BLaER1 (cell line): Measurements from ENCODE around the gene ACACA.

Experiments
- H3K27ac ChIP-seq: shearing (Covaris generic); formaldehyde crosslinking; 2 replicates; pipeline ENCODE4 v1.8.1; 2022
- H3K27me3 ChIP-seq: shearing (Covaris generic); formaldehyde crosslinking; 2 replicates; pipeline ENCODE4 v1.8.1; 2022
- H3K36me3 ChIP-seq: shearing (Covaris generic); formaldehyde crosslinking; 2 replicates; pipeline ENCODE4 v1.8.1; 2022
- H3K4me1 ChIP-seq: shearing (Covaris generic); formaldehyde crosslinking; 2 replicates; pipeline ENCODE4 v1.8.1; 2022
- H3K4me2 ChIP-seq: shearing (Covaris generic); formaldehyde crosslinking; 2 replicates; pipeline ENCODE4 v1.8.1; 2022
- H3K4me3 ChIP-seq: shearing (Covaris generic); formaldehyde crosslinking; 2 replicates; pipeline ENCODE4 v1.8.1; 2022
- H3K9ac ChIP-seq: shearing (Covaris generic); formaldehyde crosslinking; 2 replicates; pipeline ENCODE4 v1.8.1; 2022
- H3K9me3 ChIP-seq: shearing (Covaris generic); formaldehyde crosslinking; 2 replicates; pipeline ENCODE4 v1.8.1; 2022
- H4K20me1 ChIP-seq: shearing (Covaris generic); formaldehyde crosslinking; 2 replicates; pipeline ENCODE4 v1.8.1; 2022
- Cebpa-rat ChIP-seq: shearing (Covaris generic); IDR thresholded peaks from 2 replicates; pipeline ENCODE4 v1.8.1; 2022

Gene ACACA

GRCh38 chr17:37214416-37214815 lies 192.2 kb downstream of the ACACA start:
- Histone ChIP-seq H4K20me1 (no peaks in the 10 kb centered on the region), H3K36me3 (peaks cover 67% of the 10 kb centered on the region), H3K4me3 (no peak overlapping the region), H3K27ac (no peak overlapping the region), H3K4me2 (no peak overlapping the region), H3K9ac (no peak overlapping the region), H3K4me1 (peaks cover 21% of the 10 kb centered on the region), H3K27me3 (no peaks in the 10 kb centered on the region), H3K9me3 (no peaks in the 10 kb centered on the region)
- TF ChIP-seq Cebpa-rat: no peak

DNA sequence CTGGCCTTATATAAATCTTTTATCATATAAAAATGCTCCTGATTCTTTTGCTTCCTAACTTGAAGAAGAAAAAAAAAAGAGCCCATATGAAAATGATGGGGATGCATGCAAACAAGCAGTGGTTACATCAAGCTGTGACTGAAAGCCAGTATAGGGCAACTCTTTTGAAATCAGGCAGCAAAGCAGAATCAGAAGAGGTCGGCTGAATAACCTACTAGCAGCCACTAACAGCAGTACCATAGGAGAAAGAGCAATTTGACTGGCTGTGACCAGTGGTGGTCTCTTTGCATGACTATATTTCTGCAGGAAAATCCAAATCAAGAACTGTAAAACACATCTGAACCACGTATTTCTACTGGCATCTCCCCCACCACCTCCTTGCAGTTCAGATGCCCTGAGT lies 192.7 kb downstream of the ACACA start:
- Histone ChIP-seq H3K9me3 (no peaks in the 10 kb centered on the region), H3K27ac (no peak overlapping the region), H3K27me3 (no peaks in the 10 kb centered on the region), H3K4me1 (peaks cover 24% of the 10 kb centered on the region), H3K4me2 (no peak overlapping the region), H3K4me3 (no peak overlapping the region), H3K9ac (no peak overlapping the region), H3K36me3 (peaks cover 62% of the 10 kb centered on the region), H4K20me1 (no peaks in the 10 kb centered on the region)
- TF ChIP-seq Cebpa-rat: no peak

DNA sequence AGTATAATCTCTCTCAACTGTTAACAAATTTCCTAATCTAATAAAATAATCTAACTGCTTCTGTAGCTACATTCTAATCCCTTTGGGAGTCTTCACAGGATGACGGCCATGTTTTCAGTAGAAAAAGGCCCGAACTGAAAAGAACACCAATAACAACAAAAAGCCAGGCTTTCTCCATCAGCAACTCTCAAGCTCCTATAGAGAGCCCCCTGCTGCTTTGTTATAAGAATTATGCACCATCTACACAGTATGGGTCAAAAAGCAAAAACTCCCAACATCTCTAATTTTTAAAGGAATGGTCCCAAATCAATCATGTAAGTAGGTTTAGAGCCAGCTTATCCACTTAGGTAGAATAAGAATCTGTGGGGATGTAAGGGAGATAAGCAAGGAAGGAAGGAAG lies 194.5 kb downstream of the ACACA start:
- H3K4me2 ChIP-seq: no peak overlapping the region
- no peaks in the 10 kb centered on the region for H3K9me3 ChIP-seq
- H3K27ac ChIP-seq: no peak overlapping the region
- no peak for TF ChIP-seq Cebpa-rat
- H3K27me3 ChIP-seq: no peaks in the 10 kb centered on the region
- H3K4me1 ChIP-seq: peaks cover 24% of the 10 kb centered on the region
- no peaks in the 10 kb centered on the region for H4K20me1 ChIP-seq
- H3K9ac ChIP-seq: no peak overlapping the region
- H3K4me3 ChIP-seq: no peak overlapping the region
- peaks cover 67% of the 10 kb centered on the region for H3K36me3 ChIP-seq

- Histone ChIP-seq H3K4me2 (no peak overlapping the region), H3K9me3 (no peaks in the 10 kb centered on the region), H3K27me3 (no peaks in the 10 kb centered on the region), H3K4me1 (peaks cover 24% of the 10 kb centered on the region), H3K4me3 (no peak overlapping the region), H3K27ac (no peak overlapping the region), H4K20me1 (no peaks in the 10 kb centered on the region), H3K9ac (no peak overlapping the region), H3K36me3 (peaks cover 70% of the 10 kb centered on the region)
- no peak for TF ChIP-seq Cebpa-rat
Observed at GRCh38 chr17:37211136-37211535, 195.5 kb downstream of the ACACA start.

DNA sequence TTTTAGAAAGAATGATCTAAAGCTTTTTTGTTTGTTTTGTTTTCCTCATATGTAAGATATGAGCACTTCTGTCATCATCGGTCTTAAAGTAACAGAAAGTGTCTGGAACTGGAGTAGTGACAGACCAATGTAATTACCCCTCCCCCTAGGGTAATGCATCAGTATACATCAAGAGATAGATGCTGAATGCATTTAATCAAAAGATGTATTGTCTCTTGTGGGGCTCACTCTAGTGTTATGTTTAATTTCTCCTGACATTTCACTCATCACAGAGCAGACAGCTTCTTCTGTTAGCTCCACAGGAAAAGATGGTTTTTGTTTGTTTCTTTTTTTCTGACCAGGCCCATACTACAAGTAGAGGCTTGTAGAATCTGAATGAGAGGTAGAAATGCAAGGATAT lies 199.5 kb downstream of the ACACA start:
- Histone ChIP-seq H3K9me3 (no peaks in the 10 kb centered on the region), H3K36me3 (peaks cover 75% of the 10 kb centered on the region), H3K27ac (no peak overlapping the region), H3K4me2 (no peak overlapping the region), H4K20me1 (no peaks in the 10 kb centered on the region), H3K9ac (no peak overlapping the region), H3K27me3 (no peaks in the 10 kb centered on the region), H3K4me1 (peaks cover 24% of the 10 kb centered on the region), H3K4me3 (no peak overlapping the region)
- TF ChIP-seq Cebpa-rat: no peak

- H3K4me3 ChIP-seq: no peak overlapping the region
- H3K27ac ChIP-seq: no peak overlapping the region
- H4K20me1 ChIP-seq: no peaks in the 10 kb centered on the region
- no peaks in the 10 kb centered on the region for H3K9me3 ChIP-seq
- H3K4me1 ChIP-seq: peaks cover 20% of the 10 kb centered on the region
- peaks cover 73% of the 10 kb centered on the region for H3K36me3 ChIP-seq
- H3K27me3 ChIP-seq: no peaks in the 10 kb centered on the region
- H3K9ac ChIP-seq: no peak overlapping the region
- H3K4me2 ChIP-seq: no peak overlapping the region
- TF ChIP-seq Cebpa-rat: no peak
Observed at GRCh38 chr17:37206299-37206698, 200.3 kb downstream of the ACACA start.

DNA sequence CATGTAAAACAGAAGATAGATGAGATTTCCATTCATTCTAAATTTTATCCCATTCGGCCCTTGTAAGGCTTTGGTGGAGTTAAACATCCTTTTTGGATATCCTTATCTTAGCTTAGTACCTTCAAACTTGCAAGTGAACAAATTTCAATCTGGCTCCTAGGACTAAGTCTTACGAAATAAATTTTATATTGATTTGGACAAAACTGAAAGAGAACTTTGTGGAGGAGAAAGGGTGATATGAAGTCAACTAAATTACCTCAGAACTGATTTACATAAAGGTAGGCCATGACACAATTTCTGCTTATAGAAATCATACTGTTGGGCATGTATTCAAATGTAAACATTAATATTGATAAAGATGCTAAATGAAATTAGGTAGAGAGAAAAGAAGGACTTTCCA lies 206.1 kb downstream of the ACACA start:
- Histone ChIP-seq H3K9ac (no peak overlapping the region), H3K4me2 (no peak overlapping the region), H3K27me3 (no peaks in the 10 kb centered on the region), H3K9me3 (no peaks in the 10 kb centered on the region), H3K4me1 (no peaks in the 10 kb centered on the region), H4K20me1 (0 out of 2 replicates have a peak, but pooled peaks cover 7% of the 10 kb centered on the region), H3K4me3 (no peak overlapping the region), H3K27ac (no peak overlapping the region), H3K36me3 (peaks cover 66% of the 10 kb centered on the region)
- no peak for TF ChIP-seq Cebpa-rat

DNA sequence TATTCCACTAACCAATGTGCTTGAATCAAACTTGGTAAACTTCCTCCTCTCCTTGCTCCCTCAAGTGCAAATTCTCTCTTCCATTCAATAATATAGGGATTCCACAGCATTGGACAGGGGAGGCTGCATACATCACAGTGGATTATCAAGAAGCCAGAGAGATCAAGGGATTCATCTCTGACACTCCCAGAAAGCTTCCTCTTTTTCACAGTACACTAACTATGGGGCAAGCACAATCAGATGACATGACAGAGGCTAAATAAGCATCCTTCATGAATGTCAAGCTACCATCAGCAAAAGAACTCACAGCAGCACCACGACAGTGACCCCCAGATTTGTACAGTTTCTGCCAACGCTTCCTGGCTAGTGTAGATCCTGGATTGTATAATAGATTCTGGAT lies 209.3 kb downstream of the ACACA start:
- H3K27me3 ChIP-seq: no peaks in the 10 kb centered on the region
- 0 out of 2 replicates have a peak, but pooled peaks cover 7% of the 10 kb centered on the region for H4K20me1 ChIP-seq
- no peak overlapping the region for H3K27ac ChIP-seq
- H3K9me3 ChIP-seq: no peaks in the 10 kb centered on the region
- H3K4me3 ChIP-seq: no peak overlapping the region
- H3K4me2 ChIP-seq: no peak overlapping the region
- H3K36me3 ChIP-seq: peaks cover 58% of the 10 kb centered on the region
- no peak overlapping the region for H3K9ac ChIP-seq
- no peaks in the 10 kb centered on the region for H3K4me1 ChIP-seq
- TF ChIP-seq Cebpa-rat: no peak

GRCh38 chr17:37194208-37194607 lies 212.4 kb downstream of the ACACA start:
- no peak overlapping the region for H3K4me2 ChIP-seq
- H3K4me1 ChIP-seq: no peaks in the 10 kb centered on the region
- no peaks in the 10 kb centered on the region for H3K9me3 ChIP-seq
- H3K27ac ChIP-seq: no peak overlapping the region
- no peak overlapping the region for H3K4me3 ChIP-seq
- no peak for TF ChIP-seq Cebpa-rat
- H3K9ac ChIP-seq: no peak overlapping the region
- H3K27me3 ChIP-seq: no peaks in the 10 kb centered on the region
- H3K36me3 ChIP-seq: peaks cover 71% of the 10 kb centered on the region
- 0 out of 2 replicates have a peak, but pooled peaks cover 7% of the 10 kb centered on the region for H4K20me1 ChIP-seq

DNA sequence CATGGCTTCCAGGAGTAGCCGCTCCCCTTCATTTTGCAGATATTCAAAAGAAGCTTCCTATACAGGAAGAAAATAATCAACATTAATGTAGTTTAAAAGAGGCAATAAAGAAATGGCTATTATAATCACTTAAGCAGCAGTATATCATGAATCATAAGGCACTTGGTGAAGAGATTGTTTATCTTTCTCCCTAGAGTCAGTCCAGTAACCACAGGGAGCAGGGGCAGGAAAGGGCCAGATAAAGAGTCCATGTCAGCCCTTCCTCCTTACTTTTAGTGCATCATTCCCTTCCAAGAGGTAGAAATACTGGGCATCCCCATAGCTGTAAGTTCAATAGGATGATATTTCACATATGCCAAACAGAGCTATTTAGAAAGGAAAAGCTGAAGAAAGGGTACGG lies 215.4 kb downstream of the ACACA start:
- Histone ChIP-seq H3K27me3 (no peaks in the 10 kb centered on the region), H3K4me1 (no peaks in the 10 kb centered on the region), H4K20me1 (no peaks in the 10 kb centered on the region), H3K27ac (no peak overlapping the region), H3K9me3 (no peaks in the 10 kb centered on the region), H3K4me3 (no peak overlapping the region), H3K4me2 (no peak overlapping the region), H3K9ac (no peak overlapping the region), H3K36me3 (peaks cover 80% of the 10 kb centered on the region)
- TF ChIP-seq Cebpa-rat: no peak

DNA sequence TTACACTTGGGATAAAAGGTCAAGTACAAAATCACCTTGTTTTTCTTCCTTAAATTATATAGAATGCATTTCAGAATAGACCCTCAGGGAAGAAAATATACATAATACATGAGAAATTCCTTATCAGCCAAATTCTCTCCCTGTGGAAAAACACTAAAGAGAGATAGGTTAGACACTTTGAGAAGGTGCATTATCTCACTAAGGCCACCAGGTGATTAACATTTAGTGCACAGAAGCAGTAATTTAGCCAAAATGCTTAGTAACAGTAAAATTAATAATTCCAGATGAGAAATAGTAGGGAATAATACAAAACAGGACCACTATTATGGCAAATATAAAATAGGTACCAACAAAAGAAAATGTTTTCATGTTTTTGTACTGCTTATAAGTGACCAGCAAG lies 216.1 kb downstream of the ACACA start:
- H3K36me3 ChIP-seq: peaks cover 87% of the 10 kb centered on the region
- no peak for TF ChIP-seq Cebpa-rat

More for the DNA sequence above, 216.1 kb downstream of the ACACA start:
- Histone ChIP-seq H3K27me3 (no peaks in the 10 kb centered on the region), H3K4me1 (no peaks in the 10 kb centered on the region), H3K4me3 (no peak overlapping the region), H4K20me1 (no peaks in the 10 kb centered on the region), H3K4me2 (no peak overlapping the region), H3K27ac (no peak overlapping the region), H3K9ac (no peak overlapping the region), H3K9me3 (no peaks in the 10 kb centered on the region)
